ENCODE results near the gene EPHA2.

- TF ChIP-seq, protein P1, sequence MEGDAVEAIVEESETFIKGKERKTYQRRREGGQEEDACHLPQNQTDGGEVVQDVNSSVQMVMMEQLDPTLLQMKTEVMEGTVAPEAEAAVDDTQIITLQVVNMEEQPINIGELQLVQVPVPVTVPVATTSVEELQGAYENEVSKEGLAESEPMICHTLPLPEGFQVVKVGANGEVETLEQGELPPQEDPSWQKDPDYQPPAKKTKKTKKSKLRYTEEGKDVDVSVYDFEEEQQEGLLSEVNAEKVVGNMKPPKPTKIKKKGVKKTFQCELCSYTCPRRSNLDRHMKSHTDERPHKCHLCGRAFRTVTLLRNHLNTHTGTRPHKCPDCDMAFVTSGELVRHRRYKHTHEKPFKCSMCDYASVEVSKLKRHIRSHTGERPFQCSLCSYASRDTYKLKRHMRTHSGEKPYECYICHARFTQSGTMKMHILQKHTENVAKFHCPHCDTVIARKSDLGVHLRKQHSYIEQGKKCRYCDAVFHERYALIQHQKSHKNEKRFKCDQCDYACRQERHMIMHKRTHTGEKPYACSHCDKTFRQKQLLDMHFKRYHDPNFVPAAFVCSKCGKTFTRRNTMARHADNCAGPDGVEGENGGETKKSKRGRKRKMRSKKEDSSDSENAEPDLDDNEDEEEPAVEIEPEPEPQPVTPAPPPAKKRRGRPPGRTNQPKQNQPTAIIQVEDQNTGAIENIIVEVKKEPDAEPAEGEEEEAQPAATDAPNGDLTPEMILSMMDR (IDR thresholded peaks at IDR 0.05), result peak in 7 of 12 donors; percentile 10 to 40 (median 31)
- TF ChIP-seq POLR2A (IDR thresholded peaks at IDR 0.05), result no peak
These were observed 48.9 kb upstream of the EPHA2 start for GRCh38 chr1:16204634-16205333.
